Measurements from ENCODE around the gene DLG5. TPM values are rescaled to one million over a fixed set of nuclear protein-coding genes. Genes with fewer than 3 reads are reported as not detected.
A peak's percentile ranks its signal among the peaks of the same experiment; 100 is the strongest.

DLG5 gene
- total RNA-seq, 3 donors from 2014 or later: 43.0 to 192 (median 138) TPM

DNA sequence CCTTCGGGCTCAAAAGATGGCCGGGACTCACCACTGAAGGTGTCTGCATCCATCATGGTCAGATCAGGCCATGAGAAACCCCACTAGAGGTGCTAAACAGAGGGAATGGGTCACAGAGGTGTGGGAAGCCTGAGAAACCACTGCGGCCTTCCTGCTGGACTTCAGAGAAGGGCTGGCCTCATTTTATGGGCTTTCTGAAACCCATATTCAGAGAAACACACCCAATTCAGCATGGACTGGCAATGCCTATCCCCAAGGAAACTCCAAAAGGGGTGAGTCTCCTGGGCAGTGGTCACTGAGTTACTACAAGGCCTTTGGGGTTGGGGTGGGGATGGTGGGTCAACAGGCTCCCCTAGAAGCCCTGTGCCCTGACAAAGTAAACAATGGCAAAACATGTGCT, 58.0 kb downstream of the DLG5 start:
- H3K4me3 ChIP-seq: peak overlapping the region in 1 of 3 donors; percentile 9
- peak overlapping the region; percentile 96 to 97 for H3K27ac ChIP-seq
- H3K27me3 ChIP-seq: no peaks in the 10 kb centered on the region
- TF ChIP-seq POLR2AphosphoS5 (IDR thresholded peaks at IDR 0.05): no peak
- no peak for TF ChIP-seq POLR2A (IDR thresholded peaks at IDR 0.05)
- TF ChIP-seq, protein P1, sequence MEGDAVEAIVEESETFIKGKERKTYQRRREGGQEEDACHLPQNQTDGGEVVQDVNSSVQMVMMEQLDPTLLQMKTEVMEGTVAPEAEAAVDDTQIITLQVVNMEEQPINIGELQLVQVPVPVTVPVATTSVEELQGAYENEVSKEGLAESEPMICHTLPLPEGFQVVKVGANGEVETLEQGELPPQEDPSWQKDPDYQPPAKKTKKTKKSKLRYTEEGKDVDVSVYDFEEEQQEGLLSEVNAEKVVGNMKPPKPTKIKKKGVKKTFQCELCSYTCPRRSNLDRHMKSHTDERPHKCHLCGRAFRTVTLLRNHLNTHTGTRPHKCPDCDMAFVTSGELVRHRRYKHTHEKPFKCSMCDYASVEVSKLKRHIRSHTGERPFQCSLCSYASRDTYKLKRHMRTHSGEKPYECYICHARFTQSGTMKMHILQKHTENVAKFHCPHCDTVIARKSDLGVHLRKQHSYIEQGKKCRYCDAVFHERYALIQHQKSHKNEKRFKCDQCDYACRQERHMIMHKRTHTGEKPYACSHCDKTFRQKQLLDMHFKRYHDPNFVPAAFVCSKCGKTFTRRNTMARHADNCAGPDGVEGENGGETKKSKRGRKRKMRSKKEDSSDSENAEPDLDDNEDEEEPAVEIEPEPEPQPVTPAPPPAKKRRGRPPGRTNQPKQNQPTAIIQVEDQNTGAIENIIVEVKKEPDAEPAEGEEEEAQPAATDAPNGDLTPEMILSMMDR (IDR thresholded peaks at IDR 0.05): no peak
- peaks cover 45 to 56% of the 10 kb centered on the region in 2 donors for H3K4me1 ChIP-seq
- intact Hi-C loops (cut with DNase I; ENCODE audit: low total_unique reads): no loop called here
- H3K36me3 ChIP-seq: no peaks in the 10 kb centered on the region
- DNase-seq (ENCODE audit: low spot score in 2 of 2): no peak
- no peaks in the 10 kb centered on the region for H3K9me3 ChIP-seq

DNA sequence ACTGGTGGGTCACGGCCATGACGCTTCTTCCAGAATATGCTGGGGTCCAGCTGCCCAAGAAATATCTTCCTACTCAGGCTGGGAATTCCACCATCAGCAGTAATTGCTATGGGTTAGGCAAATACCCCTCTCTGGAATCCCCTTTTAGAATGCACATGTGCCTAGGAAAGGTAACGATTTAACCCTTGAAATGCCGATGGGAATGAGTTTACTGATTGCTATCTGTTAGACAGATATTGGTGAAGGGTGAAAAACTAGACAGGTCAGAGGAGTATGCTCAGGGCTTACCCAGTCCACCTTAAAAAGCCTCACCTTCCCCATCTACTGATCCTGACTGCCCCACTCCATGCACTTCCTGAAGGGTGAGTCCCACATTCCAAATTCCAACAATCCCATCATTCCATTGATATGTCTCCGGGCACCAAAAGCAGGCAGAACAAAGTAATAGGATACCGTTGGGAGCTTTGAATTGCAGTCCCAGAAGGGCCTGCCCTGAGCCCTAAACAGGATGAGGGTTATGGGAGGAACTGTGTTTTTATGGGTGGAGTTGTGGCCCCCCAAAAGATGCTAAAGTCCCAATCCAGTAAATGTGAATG, 59.3 kb downstream of the DLG5 start:
- peak overlapping the region; percentile 96 to 97 for H3K27ac ChIP-seq
- TF ChIP-seq POLR2AphosphoS5 (IDR thresholded peaks at IDR 0.05): no peak
- TF ChIP-seq POLR2A (IDR thresholded peaks at IDR 0.05): no peak
- TF ChIP-seq, protein P1 (IDR thresholded peaks at IDR 0.05): no peak
- DNase-seq (ENCODE audit: low spot score in 2 of 2): no peak
- intact Hi-C loops (cut with DNase I; ENCODE audit: low total_unique reads): no loop called here
- no peaks in the 10 kb centered on the region for H3K9me3 ChIP-seq
- peaks cover 42 to 47% of the 10 kb centered on the region in 2 donors for H3K4me1 ChIP-seq
- no peaks in the 10 kb centered on the region for H3K27me3 ChIP-seq
- H3K36me3 ChIP-seq: no peaks in the 10 kb centered on the region
- H3K4me3 ChIP-seq: peak overlapping the region in 1 of 3 donors; percentile 1

DNA sequence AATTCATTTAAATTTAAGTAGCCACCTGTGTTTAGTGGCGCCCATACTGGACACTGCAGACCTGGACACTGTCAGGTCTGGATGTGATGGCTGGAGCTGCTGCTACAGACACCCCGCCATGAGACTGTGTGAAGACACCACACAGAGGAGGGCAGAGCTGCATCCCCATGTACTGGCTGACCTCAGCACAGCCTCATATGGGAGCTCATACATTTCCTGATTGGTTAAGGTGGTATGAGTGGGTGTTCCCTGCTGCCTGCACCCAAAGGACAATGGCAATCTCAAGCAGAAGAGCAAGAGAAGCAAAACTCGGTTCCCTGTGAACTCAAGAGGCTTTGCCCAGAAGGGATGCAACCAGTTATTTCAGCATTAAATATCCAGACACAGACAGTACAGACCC, 60.0 kb downstream of the DLG5 start:
- no peak for DNase-seq (ENCODE audit: low spot score in 2 of 2)
- peaks cover 42 to 47% of the 10 kb centered on the region in 2 donors for H3K4me1 ChIP-seq
- intact Hi-C loops (cut with DNase I; ENCODE audit: low total_unique reads): no loop called here
- peak overlapping the region in 1 of 3 donors; percentile 1 for H3K4me3 ChIP-seq
- no peaks in the 10 kb centered on the region for H3K27me3 ChIP-seq
- peak overlapping the region; percentile 96 to 97 for H3K27ac ChIP-seq
- H3K9me3 ChIP-seq: no peaks in the 10 kb centered on the region
- no peaks in the 10 kb centered on the region for H3K36me3 ChIP-seq
- TF ChIP-seq, protein P1 (IDR thresholded peaks at IDR 0.05): no peak
- TF ChIP-seq POLR2AphosphoS5 (IDR thresholded peaks at IDR 0.05) (no peak), POLR2A (IDR thresholded peaks at IDR 0.05) (no peak)

DNA sequence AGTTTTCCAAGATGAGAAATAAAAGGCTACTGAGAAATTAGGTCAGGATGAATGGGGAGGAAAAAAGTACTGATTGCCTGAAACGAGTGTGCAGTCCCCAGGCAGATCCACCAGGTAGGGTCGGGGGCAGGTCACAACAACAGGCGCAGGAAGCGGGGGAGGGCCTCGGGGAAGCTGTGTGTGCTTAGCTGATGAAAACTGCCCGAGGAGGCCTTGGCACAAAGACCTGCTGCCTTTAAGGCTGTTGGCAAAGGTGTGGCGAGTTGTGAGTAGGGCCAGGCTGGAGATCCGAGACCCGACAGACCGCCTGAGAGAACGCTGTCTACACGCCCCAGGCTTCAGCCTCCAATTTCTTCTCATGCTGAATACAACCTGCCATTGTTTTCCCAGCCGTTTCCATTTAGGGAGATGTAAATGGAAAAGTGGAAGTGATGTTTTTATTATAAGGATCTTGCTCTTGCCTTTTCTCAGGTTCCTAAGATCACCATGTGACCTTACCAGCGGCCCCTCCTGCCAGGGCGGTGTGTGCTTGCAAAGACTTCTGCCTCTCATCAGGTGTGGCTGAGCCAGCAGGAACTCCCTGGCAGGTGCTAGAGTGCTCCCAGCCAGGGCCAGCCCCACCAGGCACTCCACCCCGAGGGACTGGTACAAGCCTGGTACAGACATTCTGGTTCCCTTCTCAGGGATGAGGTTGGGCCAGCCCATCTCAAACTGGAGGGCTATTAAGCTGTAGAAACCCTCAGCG, 60.8 kb downstream of the DLG5 start:
- H3K27ac ChIP-seq: peak overlapping the region; percentile 96 to 97
- H3K4me3 ChIP-seq: peak overlapping the region in 1 of 3 donors; percentile 34
- H3K4me1 ChIP-seq: peaks cover 38 to 47% of the 10 kb centered on the region in 2 donors
- H3K9me3 ChIP-seq: no peaks in the 10 kb centered on the region
- DNase-seq (ENCODE audit: low spot score in 2 of 2): peak; percentile 62 to 82
- H3K27me3 ChIP-seq: no peaks in the 10 kb centered on the region
- intact Hi-C loops (cut with DNase I; ENCODE audit: low total_unique reads): no loop called here
- TF ChIP-seq POLR2A (IDR thresholded peaks at IDR 0.05) (no peak), POLR2AphosphoS5 (IDR thresholded peaks at IDR 0.05) (peak in 1 of 3 donors; percentile 42)
- H3K36me3 ChIP-seq: no peaks in the 10 kb centered on the region

DNA sequence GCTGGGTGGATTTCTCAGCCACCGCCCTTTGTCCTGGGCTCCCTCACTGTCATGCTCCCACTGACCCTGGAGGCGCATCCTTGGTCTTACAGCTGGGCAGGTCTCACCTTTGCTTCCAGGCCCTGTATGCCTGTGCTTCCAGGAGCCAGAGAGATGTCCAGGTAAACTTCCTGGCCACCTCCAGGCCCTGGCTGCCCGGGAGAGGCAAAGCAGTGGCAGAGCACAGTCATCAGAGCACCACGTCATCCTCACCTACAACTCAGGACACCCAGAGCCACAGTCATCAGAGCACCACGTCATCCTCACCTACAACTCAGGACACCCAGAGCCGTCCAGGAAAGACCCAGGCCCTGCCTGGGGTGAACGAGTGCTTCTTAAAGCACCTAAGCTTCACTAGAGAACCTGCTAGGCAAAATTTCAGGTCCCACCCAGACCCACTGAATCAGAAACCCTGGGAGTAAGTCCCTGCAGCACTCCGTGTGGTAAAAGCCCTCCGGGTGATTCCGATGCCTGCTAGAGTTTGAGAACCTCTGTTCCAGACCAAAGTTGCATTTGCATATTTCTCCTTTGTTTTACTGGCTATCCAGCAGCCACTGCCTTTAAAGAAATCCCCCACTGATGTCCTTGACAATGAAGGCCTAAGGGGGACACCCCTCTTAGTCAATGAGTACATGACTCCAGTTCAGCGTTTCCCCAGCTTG, 62.3 kb downstream of the DLG5 start:
- H3K4me1 ChIP-seq: peaks cover 34 to 40% of the 10 kb centered on the region in 2 donors
- no peak overlapping the region for H3K4me3 ChIP-seq
- no peaks in the 10 kb centered on the region for H3K9me3 ChIP-seq
- H3K27ac ChIP-seq: peak overlapping the region; percentile 96 to 97
- H3K36me3 ChIP-seq: no peaks in the 10 kb centered on the region
- intact Hi-C loops (cut with DNase I; ENCODE audit: low total_unique reads): no loop called here
- H3K27me3 ChIP-seq: no peaks in the 10 kb centered on the region
- DNase-seq (ENCODE audit: low spot score in 2 of 2): no peak
- TF ChIP-seq POLR2AphosphoS5 (IDR thresholded peaks at IDR 0.05) (no peak), POLR2A (IDR thresholded peaks at IDR 0.05) (no peak)
- TF ChIP-seq, protein P1 (IDR thresholded peaks at IDR 0.05): no peak
